Measurements from ENCODE around the gene HRH3.

DNA sequence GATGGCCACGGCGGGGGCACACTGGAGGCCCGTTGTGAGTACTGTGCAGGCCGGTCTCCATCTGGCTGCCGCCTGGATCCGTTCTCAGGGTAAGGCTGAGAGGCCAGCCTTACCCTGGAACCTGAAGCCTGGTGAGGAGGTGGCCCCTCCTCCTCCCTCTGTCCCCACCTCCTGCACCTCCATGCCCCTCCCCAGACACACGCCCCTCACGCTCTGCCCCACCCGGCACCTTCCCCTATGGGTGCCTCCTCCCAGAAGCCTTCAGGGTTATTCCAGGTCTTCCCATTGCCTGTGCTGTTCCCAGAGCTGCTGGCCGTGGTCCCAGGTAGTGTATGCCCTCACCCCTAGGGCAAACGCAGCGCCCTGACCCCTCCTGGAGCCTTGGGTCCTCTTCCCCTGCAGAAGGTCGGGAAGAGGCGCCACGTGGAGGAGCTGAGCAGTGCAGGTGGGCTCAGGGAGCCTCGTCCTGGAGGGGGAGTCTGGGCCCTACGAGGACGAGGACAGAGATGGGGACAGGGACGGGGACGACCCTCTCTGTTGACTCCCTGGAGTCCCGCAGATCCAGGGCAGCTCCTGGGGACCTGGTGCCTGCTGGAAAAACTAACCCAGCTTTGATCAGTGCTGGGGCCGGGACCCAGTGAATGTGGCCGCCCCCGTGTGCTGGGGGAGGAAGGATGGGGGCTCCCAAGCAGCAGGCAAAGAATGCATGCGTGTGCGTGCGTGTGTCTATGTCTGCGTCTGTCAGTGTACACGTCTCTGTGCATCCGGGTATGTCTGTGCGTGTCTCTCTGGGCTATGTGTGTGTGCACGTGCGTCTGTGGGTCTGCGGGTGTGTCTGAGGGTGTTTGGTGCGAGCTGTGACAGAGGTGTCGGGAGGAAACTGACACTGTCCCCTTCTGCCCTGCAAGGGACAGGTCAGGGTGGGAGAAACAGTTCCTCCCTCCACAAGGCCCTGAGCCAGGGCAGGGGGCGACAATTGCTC lies 8.2 kb upstream of the HRH3 start:
- no peak for TF ChIP-seq CTCF (IDR thresholded peaks at IDR 0.05; ENCODE audit: low read depth, low read length, poor library complexity, severe bottlenecking)
- TF ChIP-seq EZH2phosphoT487 (IDR thresholded peaks at IDR 0.05; ENCODE audit: borderline replicate concordance, low read length): no peak
